ACHN (cell line): ENCODE results near the gene MARCHF10.

ENCODE experiments used
- DNase-seq: peaks from one replicate; pipeline ENCODE4 v3.0.0-alpha.2; 2015
- in situ Hi-C: cut with HindIII; loops from 2 replicates; pipeline ENCODE4 v1.10.0; 2017; ENCODE audit warnings: low sequenced_read_pairs, low pct_ligation_motif_present, low pct_unique_long_range_greater_than_20kb

MARCHF10 gene

DNA sequence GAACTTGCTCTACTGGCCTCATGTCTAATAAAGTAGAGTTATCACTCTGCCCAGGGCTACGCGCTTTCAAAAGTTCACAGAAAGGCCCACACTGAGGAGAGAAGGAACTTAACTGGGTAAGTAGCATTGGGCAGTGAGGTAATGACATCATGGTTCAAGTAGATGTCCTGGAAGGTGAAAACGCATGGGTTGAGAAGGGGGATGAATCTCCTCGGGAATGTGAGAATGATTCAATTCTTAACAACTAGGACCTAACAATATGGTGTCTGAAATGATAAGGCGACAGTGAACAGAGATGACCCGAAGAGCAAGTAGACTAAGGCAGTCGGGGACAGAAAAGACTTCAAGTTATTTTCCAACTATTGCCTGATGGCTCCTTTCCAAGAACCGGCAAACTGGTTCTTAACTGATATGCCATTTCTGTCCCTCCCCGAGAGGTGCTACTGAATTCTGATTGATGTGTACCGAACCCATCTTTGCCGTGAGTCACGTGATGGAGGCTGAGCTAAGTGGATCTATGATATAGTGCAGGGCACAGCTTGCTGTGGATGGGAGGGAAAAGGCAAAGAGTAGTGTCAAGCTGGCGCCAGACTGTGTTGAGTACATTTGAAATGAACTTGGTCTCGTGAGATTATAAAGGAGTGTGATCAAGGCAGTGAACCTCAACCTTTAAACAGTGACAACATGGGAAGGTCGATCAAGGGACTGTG is 44.1 kb downstream of the MARCHF10 start:
- in situ Hi-C loops, result no loop called here
- DNase-seq, result no peak

- in situ Hi-C loops, result no loop called here
- DNase-seq, result no peak
Observed at GRCh38 chr17:62761884-62762283, 46.2 kb downstream of the MARCHF10 start.

DNA sequence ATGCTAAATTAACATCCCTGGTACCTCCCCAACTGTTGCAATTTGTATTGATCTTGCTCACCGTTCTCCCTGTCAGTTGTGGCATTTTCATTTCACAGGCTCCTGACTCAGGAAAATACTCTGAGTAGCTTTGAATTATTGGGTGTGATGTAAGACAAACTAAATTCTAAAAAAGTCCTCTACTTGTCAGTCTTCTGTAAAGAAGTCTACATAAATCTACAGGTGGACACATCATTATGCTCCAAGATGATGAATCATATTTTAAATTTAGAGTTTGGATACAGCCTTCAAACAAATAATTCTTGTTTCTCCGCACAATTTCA is 47.2 kb downstream of the MARCHF10 start:
- in situ Hi-C loops, result no loop called here
- no peak for DNase-seq

GRCh38 chr17:62760059-62760944 is 47.8 kb downstream of the MARCHF10 start:
- in situ Hi-C loops, result no loop called here
- DNase-seq, result no peak

DNA sequence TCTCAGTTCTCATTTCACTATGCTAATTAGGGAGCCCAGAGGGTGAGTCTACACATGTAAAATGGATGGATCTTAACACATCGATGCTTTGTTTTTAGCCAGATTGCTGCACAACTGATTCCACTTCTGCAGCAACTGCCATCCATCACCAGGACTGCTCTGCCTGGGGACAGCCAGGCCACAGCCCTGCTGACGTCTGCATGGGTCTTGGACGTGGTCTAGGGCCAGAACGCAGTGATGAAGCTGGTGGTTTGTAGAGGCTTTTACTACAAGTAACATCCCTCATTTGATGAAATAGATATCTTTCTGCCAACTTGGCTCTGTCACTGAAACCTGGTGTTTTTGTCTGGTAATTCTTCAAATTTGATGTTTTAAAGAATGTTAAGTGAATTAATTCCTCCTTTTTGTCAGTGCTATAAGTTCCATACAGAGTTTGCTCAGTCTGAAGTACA is 50.6 kb downstream of the MARCHF10 start:
- DNase-seq, result no peak
- in situ Hi-C loops, result no loop called here

DNA sequence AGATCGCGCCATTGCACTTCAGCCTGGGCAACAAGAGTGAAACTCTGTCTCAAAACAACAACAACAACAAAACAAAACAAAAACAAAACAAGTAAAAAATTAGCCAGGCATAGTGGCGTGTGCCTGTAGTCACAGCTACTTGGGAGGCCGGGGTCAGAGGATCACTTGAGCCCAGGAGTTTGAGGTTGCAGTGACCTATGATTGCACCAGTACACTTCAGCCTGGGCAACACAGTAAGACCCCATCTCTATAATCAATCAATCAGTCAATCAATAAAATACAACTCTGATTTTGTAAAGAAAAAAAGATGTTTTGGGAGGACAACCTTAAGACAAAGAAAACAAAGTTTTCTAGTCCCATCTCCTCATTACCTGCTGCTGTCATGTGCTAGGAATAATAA is 51.9 kb downstream of the MARCHF10 start:
- DNase-seq, result no peak
- in situ Hi-C loops, result no loop called here

DNA sequence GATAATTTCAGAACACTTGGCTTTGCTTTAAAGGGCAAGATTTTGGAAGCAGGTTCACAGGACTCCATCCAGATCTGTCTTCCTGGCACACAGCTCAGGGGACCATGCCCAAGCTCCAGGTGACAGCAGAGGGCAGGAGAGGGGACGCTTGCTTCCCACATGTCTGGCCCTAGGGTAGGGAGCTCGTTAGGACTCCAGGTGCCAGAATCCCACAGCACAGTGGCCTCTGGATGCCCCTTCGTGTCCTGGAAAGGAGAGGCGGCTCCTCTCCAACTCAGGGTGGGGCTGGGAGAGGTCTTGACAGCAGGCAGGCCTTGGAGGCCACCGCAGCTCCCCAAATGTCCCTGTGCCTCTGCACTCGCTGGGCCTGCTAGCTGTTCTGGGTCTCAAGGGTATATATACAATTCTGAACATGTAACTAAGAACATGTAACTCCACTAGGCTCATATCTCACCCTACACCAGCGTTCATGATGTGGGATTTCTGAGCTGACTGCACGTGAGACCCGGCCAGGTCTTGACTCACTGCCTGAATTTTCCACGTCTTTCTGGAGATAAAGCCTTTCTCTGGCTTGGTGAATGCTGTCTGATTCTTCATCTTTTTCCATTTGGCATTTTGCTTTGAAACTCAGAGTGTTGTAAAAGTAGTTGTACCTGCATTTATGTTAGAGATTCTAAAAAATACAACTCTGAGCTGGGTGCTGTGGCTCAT is 52.8 kb downstream of the MARCHF10 start:
- no peak for DNase-seq
- in situ Hi-C loops, result no loop called here

- in situ Hi-C loops, result no loop called here
- DNase-seq, result no peak
Observed at GRCh38 chr17:62754631-62755030, 53.5 kb downstream of the MARCHF10 start.

DNA sequence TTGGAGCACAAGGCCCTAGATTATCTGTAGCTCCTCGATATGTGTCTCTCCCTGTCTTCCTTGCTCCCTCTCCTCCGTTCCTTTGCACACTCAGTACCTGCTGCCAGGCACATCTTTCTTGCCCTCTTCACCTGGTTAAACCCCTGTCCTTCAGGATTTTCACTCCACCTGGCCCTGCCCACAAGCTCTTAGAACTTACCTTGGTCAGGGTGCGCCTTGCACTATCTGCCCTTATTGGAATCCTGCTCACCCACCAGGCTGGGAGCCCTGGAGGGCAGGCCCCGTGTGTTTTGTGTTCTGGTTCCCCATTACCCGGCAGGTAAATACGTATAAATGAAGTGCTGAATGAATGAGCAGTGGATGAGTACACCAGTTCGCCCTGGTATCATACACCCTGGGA is 54.6 kb downstream of the MARCHF10 start:
- in situ Hi-C loops, result no loop called here
- DNase-seq, result no peak

DNA sequence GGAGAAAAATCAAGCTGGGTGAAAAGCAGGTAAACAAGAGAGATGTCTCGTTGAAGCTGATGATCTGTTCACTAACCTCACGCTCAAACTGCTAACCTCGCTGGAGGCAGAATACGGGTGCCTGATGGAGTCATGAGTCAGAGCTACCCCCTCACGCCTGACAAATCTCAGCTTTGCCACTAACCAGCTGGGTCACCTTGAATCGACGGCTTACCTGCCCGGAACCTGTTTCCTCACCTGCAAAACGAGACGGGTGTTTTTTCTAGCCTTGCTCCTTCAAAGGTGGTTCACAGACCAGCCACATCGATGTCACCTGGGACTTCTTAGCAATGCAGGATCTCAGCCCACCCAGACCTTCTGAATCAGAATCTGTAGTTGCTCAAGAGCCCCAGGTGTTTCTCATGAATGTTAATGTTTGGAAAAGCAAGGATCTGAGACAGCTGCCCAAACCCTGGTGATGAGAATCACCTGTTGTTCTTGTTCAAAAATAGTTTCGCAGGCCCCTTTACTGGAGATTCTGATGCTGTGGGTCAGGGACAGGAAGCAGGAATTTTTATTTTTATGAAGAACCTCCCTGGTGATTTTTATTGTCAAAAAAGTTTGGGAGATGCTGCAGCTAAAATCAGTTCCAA is 56.9 kb downstream of the MARCHF10 start:
- DNase-seq, result no peak
- in situ Hi-C loops, result no loop called here

GRCh38 chr17:62750631-62751051 is 57.5 kb downstream of the MARCHF10 start:
- in situ Hi-C loops, result no loop called here
- DNase-seq, result no peak

DNA sequence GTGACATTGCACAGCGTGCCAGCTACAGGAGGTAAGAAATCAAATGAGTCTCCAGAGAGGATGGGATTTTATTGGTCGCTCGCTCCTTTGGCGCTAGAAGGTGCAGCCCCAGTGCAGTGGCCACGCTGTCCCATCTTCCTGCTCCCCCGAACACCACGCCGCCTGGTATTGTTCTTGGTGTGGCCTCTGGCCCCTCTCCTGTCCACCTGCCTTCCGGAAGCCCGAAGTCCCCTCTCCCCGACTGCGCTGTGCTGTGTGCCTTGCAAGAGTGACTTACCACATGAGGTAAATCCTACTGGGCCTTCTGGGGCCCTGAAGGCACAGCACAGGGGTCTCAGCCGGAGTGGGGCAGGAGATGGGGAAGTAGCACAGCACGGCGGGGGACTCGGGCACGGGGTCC is 58.2 kb downstream of the MARCHF10 start:
- in situ Hi-C loops, result no loop called here
- DNase-seq, result no peak

- no peak for DNase-seq
- in situ Hi-C loops, result no loop called here
Observed at GRCh38 chr17:62746941-62747340, 61.2 kb downstream of the MARCHF10 start.

DNA sequence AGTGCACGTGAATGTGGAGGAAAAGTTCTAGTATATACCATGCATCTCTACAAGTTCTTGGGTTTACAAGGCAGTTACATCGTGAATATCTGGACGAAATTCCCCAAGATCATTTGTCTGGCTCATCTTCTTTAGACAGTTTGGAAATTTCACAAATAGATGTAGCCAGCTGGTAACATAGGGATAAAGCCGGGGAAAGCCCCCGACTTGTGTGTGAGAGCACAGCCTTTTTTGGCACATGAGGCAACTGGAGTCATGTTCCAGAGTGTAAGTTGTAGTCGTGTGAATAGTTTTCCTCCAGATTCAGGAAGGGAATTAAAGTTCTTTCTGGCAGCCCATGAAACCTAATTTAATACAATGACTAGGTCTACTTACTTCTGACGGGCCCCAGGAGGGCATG is 62.3 kb downstream of the MARCHF10 start:
- DNase-seq, result no peak
- in situ Hi-C loops, result no loop called here

DNA sequence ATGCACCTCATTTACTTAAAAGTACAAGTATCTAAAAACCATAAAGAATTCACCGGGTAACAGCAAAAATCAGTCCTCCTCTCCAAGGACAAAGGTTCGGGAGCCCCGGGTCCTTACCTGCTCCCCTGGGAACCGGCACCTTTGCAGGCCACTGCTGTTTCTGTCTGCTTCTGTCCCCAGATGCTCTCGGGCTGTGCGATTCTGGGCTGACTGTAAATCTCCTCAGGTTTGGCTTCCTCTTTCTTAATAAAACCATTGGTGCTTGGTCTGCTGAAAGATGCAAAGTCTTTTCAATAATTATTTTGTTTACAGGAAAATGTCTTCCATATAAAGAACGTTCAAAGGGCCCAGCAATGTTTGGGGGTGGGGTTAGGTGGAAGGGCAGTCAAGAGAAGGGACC is 63.9 kb downstream of the MARCHF10 start:
- in situ Hi-C loops, result no loop called here
- no peak for DNase-seq

GRCh38 chr17:62741290-62741689 is 66.8 kb downstream of the MARCHF10 start:
- in situ Hi-C loops, result no loop called here
- DNase-seq, result no peak

DNA sequence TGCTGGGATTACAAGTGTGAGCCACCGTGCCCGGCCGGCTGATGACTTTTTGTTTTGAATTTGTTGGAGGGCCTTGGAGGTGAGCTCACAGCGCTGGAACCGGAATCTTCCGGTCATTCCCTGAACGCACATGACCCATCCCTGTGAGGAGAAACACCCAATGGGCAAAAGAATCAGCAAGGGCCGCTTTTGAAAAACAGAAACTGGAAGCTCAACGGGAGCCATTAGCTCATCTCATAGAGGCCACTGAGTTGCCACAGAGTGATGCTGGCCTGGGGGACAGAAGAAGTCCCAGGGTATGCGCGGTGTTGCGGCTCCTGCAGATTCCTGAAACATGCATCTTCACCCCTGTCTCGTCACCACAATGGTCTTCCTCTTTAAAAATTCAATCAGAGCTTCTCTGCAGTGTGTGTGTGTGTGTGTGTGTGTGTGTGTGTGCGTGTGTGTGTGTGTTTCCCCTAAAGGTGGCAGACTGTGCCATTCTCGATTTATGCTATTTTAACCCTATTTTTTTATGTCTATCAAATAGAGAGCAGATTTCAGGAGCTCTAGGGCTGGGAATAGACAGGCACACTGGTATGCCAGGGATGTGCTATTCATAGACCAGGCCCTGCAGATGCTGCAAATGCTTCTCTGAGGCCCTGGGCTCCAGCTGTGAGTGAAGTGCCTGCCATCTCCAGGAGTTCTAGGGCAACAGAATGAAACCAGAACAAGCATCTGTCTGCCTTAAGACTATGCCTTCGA is 68.3 kb downstream of the MARCHF10 start:
- no peak for DNase-seq
- in situ Hi-C loops, result no loop called here

- DNase-seq, result no peak
- in situ Hi-C loops, result no loop called here
Observed at GRCh38 chr17:62738281-62738680, 69.8 kb downstream of the MARCHF10 start.
